ENCODE measurements around the gene MFN1.

The MFN1 gene

DNA sequence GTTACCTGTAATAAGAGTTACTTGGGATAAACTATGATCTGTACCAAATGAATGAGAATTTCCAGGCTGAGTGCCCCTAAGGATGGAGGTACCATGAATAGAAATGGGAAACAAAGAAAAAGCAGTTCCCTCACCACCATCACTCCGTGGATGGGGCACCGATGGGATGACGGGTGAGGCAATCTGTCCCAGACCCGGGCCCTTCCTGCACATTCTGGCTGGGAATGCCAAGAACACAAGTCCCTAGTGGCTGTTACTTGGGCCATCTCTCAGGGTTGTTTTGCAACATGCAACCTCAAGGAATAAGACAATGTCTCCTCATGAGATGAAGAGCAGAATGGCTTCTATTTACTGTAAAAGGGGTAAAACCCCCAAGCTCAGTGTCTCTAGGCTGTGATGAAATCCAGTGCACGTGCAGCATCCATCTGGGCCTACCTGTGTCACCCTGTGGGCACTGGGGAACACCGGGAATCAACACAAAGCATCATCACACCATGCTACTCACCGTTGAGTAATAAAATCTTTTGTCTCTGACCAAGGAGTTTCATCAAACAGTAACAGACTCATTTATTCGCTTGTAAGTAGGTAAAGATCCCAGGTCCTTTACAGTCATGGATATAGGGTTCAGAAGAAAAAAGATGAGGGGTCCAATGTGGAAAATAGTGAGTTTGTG, 81.5 kb downstream of the MFN1 start:
- DNase-seq (ENCODE audit: insufficient read length, low spot score) = no peak
- no peak for FAIRE-seq

DNA sequence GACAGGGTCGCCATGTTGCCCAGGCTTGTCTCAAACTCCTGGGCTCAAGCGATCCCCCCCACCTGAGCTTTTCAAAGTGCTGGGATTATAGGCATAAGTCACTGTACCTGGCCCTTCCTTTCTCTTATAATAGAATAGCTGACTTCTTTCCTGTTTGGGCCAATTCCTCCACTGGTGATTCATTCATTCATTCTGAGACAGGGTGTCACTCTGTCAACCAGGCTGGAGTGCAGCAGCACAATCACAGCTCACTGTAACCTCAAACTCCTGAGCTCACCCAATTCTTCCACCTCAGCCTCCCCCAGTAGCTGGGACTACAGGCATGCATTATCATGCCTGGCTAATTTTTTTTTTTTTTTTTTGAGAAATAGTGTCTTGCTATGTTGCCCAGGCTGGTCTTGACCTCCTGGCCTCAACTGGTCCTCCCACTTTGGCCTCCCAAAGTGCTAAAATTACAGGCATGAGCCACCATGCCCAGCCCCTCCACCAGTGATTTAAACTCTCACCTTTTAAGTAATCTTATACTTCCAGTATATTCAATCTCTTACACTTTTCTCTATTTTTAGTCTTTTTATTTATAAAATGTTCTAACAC, 82.9 kb downstream of the MFN1 start:
- FAIRE-seq = no peak

DNA sequence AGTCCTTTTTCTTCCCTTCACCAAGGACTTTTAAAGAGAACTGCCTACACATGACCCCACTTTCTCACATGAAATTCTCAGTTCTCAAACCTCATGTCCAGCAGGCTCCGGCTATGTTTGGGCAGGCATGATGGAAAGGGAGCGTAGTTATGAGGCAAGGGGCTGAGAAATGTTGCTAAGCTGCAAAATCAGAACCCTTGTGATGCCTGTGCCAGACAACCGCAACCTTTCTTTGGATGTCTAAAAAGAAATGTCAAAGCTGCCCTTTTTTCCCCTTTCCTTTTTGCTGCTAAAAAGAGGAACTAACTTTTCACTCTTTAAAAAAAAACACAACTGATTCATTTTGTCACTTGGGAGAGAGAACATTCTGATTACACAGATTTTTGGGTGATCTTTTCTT, 84.5 kb downstream of the MFN1 start:
- no peak for FAIRE-seq
- DNase-seq (ENCODE audit: insufficient read length, low spot score) = no peak

More for the DNA sequence above, 82.9 kb downstream of the MFN1 start:
- no peak for DNase-seq (ENCODE audit: insufficient read length, low spot score)

DNA sequence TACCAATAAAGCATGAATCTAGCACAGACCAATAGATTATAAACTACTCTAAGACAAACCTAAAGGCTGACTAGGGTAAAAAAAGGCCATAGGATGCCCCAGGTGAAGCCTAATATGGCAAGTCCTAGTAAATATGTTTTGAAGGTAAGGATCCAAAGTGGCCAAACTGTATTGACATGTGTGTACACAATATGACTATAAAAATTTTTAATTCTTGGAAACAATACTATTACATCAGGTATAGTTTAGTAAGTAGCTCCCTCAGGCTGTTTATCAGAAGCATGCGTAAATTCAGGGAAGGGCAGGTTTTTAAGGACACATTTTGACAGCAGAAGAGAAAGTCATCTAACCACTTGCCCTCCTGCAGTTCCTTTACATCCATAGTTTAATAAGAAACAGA, 84.9 kb downstream of the MFN1 start:
- FAIRE-seq (no peak), DNase-seq (ENCODE audit: insufficient read length, low spot score) (no peak)

DNA sequence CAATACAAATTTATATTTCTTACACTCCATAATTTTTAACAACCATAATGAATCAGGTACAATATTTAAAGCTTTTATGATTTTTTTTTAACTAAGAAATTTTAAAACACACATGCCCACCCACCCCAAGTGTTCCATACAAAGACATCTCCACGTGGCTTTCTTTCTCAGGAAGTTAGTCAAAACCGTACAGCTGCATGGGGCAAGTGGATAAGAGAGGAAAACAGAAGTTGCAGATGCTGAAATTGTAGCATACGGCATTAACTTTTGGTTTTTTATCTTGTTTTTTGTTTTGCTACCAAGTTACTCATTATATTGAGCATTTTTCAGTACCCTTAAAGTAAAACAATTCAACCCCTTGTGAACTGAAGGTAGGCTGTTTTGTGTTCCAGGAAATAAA, 89.0 kb downstream of the MFN1 start:
- DNase-seq (ENCODE audit: insufficient read length, low spot score) (no peak), FAIRE-seq (no peak)

DNA sequence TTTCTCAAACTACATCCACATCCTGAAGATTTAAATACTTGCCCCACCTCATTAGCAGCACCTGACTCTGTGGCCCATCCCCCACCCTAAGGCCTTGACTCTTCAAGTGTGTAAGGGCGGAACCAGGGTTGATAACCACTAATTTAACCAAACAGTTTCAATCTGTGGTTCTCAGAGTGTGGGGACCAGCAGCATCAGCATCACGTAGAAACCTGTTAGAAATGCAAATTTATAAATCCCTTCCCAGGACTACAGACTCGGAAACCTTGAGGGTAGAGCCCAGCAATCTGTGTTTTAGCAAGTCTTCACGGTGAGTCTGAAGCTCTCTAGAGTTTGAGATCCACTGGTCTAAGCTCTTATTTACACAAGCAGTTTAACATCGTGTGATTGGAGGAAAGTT, 91.3 kb downstream of the MFN1 start:
- no peak for DNase-seq (ENCODE audit: insufficient read length, low spot score)
- FAIRE-seq = no peak

Measured in HTR-8/SVneo (cell line).